Left lobe of liver (tissue), 2 donors: ENCODE measurements around the gene GNL1. TPM values are rescaled to one million over a fixed set of nuclear protein-coding genes. Genes with fewer than 3 reads are reported as not detected.
A peak's percentile ranks its signal among the peaks of the same experiment; 100 is the strongest.
"Not testable (repeated sequence)": the region's sequence is repeated elsewhere in the genome, so short reads cannot be mapped to it uniquely, and the experiment has no call there.

Experiments
- ATAC-seq: fragments of 200-7000 bp; cut with Tn5 transposase; one replicate; pipeline ENCODE4 v1.9.1; 2020; ENCODE audit warnings: mild to moderate bottlenecking, moderate library complexity
- DNase-seq: peaks from one replicate; pipeline ENCODE4 v3.0.0-alpha.2; 2020; ENCODE audit warnings: low spot score
- total RNA-seq: library from RNA; stranded (reverse); gene quantifications from one replicate; pipeline ENCODE4 v1.2.1, GENCODE V29; 2021
- donor health status: DM: no; HTN: no; CAD: no; lungs with moderate emphysema.
- donor health status: DM: no; HTN: yes; CAD: no.

Gene GNL1
- total RNA-seq, 1 donor from 2014 or later: 24.0 TPM

DNA sequence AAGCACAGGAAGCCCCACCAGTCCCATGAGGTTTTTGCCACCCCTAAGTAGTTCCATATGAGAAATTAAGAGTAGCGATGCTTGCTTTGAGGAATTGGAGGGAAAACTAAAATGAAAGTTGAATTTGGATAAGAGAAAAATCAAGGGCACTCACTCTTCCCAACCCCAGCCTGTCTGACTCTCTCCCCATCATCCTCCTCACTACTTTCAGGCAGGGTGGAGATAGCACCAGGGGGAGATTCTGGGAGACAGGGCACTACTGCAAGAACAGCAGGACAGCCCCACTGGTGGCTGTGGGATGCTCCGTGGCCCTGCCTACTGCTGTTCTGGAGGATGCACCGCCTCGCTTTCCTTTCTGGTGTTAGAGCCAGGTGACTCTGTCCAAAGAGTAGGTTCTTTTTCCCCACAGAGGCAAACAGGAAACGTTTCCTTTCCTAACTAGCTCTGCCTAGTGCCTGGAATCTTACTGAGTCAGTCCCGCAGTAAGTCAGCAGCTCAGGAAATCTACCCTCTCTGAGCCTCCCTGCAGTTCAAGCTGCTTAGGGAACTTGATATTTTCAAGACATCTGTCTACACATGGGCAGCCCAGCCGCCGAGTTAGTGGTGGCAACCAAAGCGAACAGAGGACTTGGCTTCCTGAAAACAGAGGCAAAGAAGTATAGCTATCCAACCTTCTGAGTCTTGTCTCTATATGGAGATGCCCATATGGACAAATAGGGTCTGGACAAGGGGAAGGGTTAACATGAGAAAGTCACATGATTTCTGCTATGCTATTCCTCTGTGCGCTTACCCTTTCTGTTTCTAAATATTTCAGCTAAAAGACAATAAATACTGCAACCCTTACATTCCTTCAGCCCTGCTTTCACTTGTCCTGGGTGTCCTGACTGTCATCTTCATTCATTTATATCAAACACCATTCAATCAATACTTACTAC is 55.6 kb downstream of the GNL1 start:
- ATAC-seq: peak; percentile 32
- DNase-seq: no peak

DNA sequence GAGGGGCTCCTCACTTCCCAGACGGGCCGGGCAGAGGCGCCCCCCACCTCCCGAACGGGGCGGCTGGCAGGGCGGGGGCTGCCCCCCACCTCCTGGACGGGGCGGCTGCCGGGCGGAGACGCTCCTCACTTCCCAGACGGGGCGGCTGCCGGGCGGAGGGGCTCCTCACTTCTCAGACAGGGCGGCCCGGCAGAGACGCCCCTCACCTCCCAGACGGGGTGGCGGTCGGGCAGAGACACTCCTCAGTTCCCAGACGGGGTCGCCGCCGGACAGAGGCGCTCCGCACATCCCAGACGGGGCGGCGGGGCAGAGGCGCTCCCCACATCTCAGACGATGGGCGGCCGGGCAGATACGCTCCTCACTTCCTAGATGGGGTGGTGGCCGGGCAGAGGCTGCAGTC is 57.6 kb downstream of the GNL1 start:
- DNase-seq, ATAC-seq: not testable (repeated sequence)

GRCh38 chr6:30497714-30498113 is 58.6 kb downstream of the GNL1 start:
- no peak for ATAC-seq
- no peak for DNase-seq

- DNase-seq, ATAC-seq: not testable (repeated sequence)
Measured at GRCh38 chr6:30497261-30497599, 59.1 kb downstream of the GNL1 start.

DNA sequence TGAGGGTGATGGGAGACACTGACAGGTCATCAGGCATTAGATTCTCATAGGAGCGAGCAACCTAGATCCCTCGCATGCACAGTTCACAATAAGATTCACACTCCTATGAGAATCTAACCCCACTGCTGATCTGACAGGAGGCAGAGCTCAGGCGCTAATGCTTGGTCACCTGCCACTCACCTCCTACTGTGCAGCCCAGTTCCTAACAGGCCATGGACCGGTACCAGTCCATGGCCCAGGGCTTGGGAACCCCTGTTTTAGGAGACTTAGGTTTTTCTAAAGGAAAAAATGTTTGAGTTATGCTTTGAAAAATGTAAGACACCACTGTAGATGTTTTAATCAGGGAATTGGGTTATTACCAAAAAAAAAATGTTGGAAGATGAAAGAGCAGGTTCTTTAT is 60.3 kb downstream of the GNL1 start:
- DNase-seq: no peak
- ATAC-seq: no peak

DNA sequence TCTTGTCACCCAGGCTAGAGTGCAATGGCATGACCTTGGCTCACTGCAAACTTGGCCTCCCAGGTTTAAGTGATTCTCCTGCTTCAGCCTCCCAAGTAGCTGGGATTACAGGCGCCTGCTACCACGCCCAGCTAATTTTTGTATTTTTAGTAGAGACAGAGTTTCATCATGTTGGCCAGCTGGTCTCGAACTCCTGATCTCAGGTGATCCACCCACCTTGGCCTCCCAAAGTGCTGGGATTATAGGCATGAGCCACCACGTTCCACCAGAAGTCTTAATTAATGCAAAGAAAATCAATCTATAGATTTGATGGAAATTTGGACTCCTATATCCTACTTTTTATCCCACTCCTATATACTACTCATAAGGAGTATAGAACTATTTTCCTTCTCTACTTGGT is 61.2 kb downstream of the GNL1 start:
- ATAC-seq, DNase-seq: not testable (repeated sequence)

- DNase-seq: no peak
Measured at GRCh38 chr6:30494291-30494861, 61.9 kb downstream of the GNL1 start.

DNA sequence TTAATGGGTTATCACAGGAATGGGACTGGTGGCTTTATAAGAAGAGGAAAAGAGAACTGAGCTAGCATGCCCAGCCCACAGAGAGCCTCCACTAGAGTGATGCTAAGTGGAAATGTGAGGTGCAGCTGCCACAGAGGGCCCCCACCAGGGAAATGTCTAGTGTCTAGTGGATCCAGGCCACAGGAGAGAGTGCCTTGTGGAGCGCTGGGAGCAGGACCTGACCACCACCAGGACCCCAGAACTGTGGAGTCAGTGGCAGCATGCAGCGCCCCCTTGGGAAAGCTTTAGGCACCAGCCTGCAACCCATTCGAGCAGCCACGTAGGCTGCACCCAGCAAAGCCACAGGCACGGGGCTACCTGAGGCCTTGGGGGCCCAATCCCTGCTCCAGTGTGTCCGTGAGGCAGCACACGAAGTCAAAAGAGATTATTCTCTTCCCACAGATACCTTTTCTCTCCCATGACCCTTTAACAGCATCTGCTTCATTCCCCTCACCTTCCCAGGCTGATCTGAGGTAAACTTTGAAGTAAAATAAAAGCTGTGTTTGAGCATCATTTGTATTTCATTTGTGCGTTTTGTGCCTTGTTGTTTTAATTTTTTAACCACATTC is 62.5 kb downstream of the GNL1 start:
- no peak for DNase-seq
- ATAC-seq: no peak

More at GRCh38 chr6:30494291-30494861, 61.9 kb downstream of the GNL1 start:
- ATAC-seq: no peak

DNA sequence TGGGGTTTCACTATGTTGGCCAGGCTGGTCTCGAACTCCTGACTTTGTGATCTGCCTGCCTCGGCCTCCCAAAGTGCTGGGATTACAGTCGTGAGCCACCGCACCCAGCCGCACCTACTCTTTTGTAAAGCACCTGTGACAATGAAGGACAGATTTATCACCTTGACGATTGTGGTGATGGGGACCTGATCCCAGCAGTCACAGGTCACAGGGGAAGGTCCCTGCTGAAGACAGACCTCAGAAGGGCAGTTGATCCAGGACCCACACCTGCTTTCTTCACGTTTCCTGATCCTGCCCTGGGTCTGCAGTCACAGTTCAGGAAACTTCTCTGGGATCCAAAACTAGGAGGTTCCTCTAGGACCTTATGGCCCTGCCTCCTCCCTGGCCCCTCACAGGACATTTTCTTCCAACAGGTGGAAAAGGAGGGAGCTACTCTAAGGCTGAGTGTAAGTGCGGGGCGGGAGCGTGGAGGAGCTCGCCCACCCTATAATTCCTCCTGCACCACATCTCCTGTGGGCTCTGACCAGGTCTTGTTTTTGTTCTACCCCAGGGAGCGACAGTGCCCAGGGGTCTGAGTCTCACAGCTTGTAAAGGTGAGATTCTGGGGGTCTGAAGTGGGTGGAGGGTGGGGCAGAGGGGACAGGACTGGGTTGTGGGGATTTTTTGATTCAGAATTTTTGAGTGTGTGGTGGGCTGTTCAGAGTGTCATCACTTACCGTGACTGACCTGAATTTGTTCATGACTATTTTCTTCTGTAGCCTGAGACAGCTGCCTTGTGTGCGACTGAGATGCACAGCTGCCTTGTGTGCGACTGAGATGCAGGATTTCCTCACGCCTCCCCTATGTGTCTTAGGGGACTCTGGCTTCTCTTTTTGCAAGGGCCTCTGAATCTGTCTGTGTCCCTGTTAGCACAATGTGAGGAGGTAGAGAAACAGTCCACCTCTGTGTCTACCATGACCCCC is 64.0 kb downstream of the GNL1 start:
- DNase-seq (no peak), ATAC-seq (no peak)

Other genes starting within 250 kb of the GNL1 start
- gene TRIM39, start 229.6 kb downstream of the GNL1 start, total RNA-seq: 6.8 TPM
- 16.1 TPM for gene RPP21, start 211.3 kb downstream of the GNL1 start, total RNA-seq
- 141 TPM for gene HLA-E, start 67.0 kb downstream of the GNL1 start, total RNA-seq
- gene PRR3, start 806 bp upstream of the GNL1 start, total RNA-seq: 2.3 TPM
- gene ABCF1, start 15.0 kb upstream of the GNL1 start, total RNA-seq: 24.4 TPM
- gene PPP1R10, start 60.8 kb upstream of the GNL1 start, total RNA-seq: 49.8 TPM
- gene MRPS18B, start 61.4 kb upstream of the GNL1 start, total RNA-seq: 53.3 TPM
- gene ATAT1, start 70.4 kb upstream of the GNL1 start, total RNA-seq: 5.1 TPM
- gene C6orf136, start 90.6 kb upstream of the GNL1 start, total RNA-seq: 13.8 TPM
- 15.2 TPM for gene DHX16, start 116.5 kb upstream of the GNL1 start, total RNA-seq
- 10.6 TPM for gene PPP1R18, start 130.2 kb upstream of the GNL1 start, total RNA-seq
- 1.8 TPM for gene NRM, start 134.5 kb upstream of the GNL1 start, total RNA-seq
- 13.7 TPM for gene MDC1, start 160.8 kb upstream of the GNL1 start, total RNA-seq
- gene TUBB, start 163.9 kb upstream of the GNL1 start, total RNA-seq: 219 TPM
- gene FLOT1, start 186.2 kb upstream of the GNL1 start, total RNA-seq: 45.9 TPM
- gene IER3, start 188.1 kb upstream of the GNL1 start, total RNA-seq: 5.8 TPM